Stimulated activated CD4-positive, alpha-beta T cell treated with anti-CD3 and anti-CD28 coated beads, Interleukin-1b, Interleukin-23, amount 100 ng/mL, for 24 hours (primary cell): Measurements from ENCODE around the gene PPP2R5B.

Source experiments
- DNase-seq, 4 experiments: peaks; one replicate each; pipeline ENCODE4 v3.0.0-alpha.2; 2020; ENCODE audit warnings: low read depth in 4 of 4, low spot score in 1 of 4

The PPP2R5B gene

GRCh38 chr11:64923944-64924909 is at the start of gene PPP2R5B:
Gene PPP2R5B, plus strand, starts transcription at chr11:64924689. Its CDS starts 1,046 bp downstream, at chr11:64925735.
- DNase-seq = peak; percentile 74 to 84 (median 80)

- DNase-seq = no peak
Observed at GRCh38 chr11:64875369-64876228, 48.9 kb upstream of the PPP2R5B start.

- DNase-seq = no peak
Observed at GRCh38 chr11:64876229-64876750, 48.2 kb upstream of the PPP2R5B start.

GRCh38 chr11:64876835-64877341 is 47.6 kb upstream of the PPP2R5B start:
- DNase-seq = no peak

- DNase-seq = no peak
Observed at GRCh38 chr11:64877390-64878222, 46.9 kb upstream of the PPP2R5B start.

GRCh38 chr11:64878223-64878493 is 46.3 kb upstream of the PPP2R5B start:
- no peak for DNase-seq

- DNase-seq = peak; percentile 98 to 99 (median 99)
Observed at GRCh38 chr11:64878494-64879243, 45.8 kb upstream of the PPP2R5B start, which contains the start of gene EHD1. Gene EHD1, minus strand, starts transcription at chr11:64878621. Its CDS starts 157 bp downstream, at chr11:64878464.

GRCh38 chr11:64879244-64879900 is 45.1 kb upstream of the PPP2R5B start:
- DNase-seq = no peak

GRCh38 chr11:64880240-64881001 is 44.1 kb upstream of the PPP2R5B start:
- no peak for DNase-seq

GRCh38 chr11:64881476-64881875 is 43.0 kb upstream of the PPP2R5B start:
- DNase-seq = no peak

GRCh38 chr11:64882243-64882642 is 42.2 kb upstream of the PPP2R5B start:
- no peak for DNase-seq

GRCh38 chr11:64883575-64883974 is 40.9 kb upstream of the PPP2R5B start:
- no peak for DNase-seq

GRCh38 chr11:64884019-64884418 is 40.5 kb upstream of the PPP2R5B start:
- no peak for DNase-seq

GRCh38 chr11:64885367-64886286 is 38.9 kb upstream of the PPP2R5B start:
- no peak for DNase-seq

GRCh38 chr11:64887234-64887756 is 37.2 kb upstream of the PPP2R5B start:
- no peak for DNase-seq

GRCh38 chr11:64887757-64888405 is 36.6 kb upstream of the PPP2R5B start:
- DNase-seq = peak; percentile 67 to 82 (median 79)

GRCh38 chr11:64888406-64888728 is 36.1 kb upstream of the PPP2R5B start:
- DNase-seq = no peak
